HG02763 (cell line): ENCODE results near the gene MVK.

Experiments used
- ATAC-seq: cut with Tn5 transposase; IDR thresholded peaks from one replicate; pipeline ENCODE4 v1.9.1; 2021; ENCODE audit warnings: mild to moderate bottlenecking, moderate library complexity; ENCODE audit not compliant: unreplicated experiment

The MVK gene

GRCh38 chr12:109605599-109606228, 32.1 kb downstream of the MVK start:
- ATAC-seq = no peak

- no peak for ATAC-seq
These were observed 32.9 kb downstream of the MVK start for GRCh38 chr12:109606320-109607028.

- no peak for ATAC-seq
These were observed 34.0 kb downstream of the MVK start for GRCh38 chr12:109607618-109608017.

GRCh38 chr12:109608270-109608669, 34.7 kb downstream of the MVK start:
- ATAC-seq = no peak

- ATAC-seq = no peak
These were observed 35.2 kb downstream of the MVK start for GRCh38 chr12:109608793-109609192.

GRCh38 chr12:109609342-109609741, 35.7 kb downstream of the MVK start:
- ATAC-seq = no peak

GRCh38 chr12:109610523-109610922, 36.9 kb downstream of the MVK start:
- no peak for ATAC-seq

GRCh38 chr12:109611223-109611622, 37.6 kb downstream of the MVK start:
- ATAC-seq = no peak

- no peak for ATAC-seq
These were observed 38.4 kb downstream of the MVK start for GRCh38 chr12:109612003-109612402.

- ATAC-seq = no peak
These were observed 39.4 kb downstream of the MVK start for GRCh38 chr12:109612975-109613502.

GRCh38 chr12:109613649-109614455, 40.3 kb downstream of the MVK start:
- no peak for ATAC-seq

GRCh38 chr12:109615556-109616229, 42.1 kb downstream of the MVK start:
- no peak for ATAC-seq

GRCh38 chr12:109617491-109617890, 43.9 kb downstream of the MVK start:
- no peak for ATAC-seq

GRCh38 chr12:109618082-109618481, 44.5 kb downstream of the MVK start:
- ATAC-seq = no peak

GRCh38 chr12:109619002-109619604, 45.5 kb downstream of the MVK start:
- ATAC-seq = no peak

- no peak for ATAC-seq
These were observed 47.7 kb downstream of the MVK start for GRCh38 chr12:109621211-109621694.

GRCh38 chr12:109621901-109622364, 48.3 kb downstream of the MVK start:
- ATAC-seq = no peak

- no peak for ATAC-seq
These were observed 50.9 kb downstream of the MVK start for GRCh38 chr12:109624467-109624866.

GRCh38 chr12:109625131-109625559, 51.6 kb downstream of the MVK start:
- ATAC-seq = no peak

- ATAC-seq = no peak
These were observed 52.3 kb downstream of the MVK start for GRCh38 chr12:109625749-109626377.
